ENCODE measurements around the gene C1QL2. TPM values are rescaled to one million over a fixed set of nuclear protein-coding genes. Genes with fewer than 3 reads are reported as not detected.
A peak's percentile ranks its signal among the peaks of the same experiment; 100 is the strongest.

The C1QL2 gene
- total RNA-seq, 1 donor from 2014 or later, result not detected

GRCh38 chr2:119179991-119180390 is 21.4 kb upstream of the C1QL2 start:
- no peak for DNase-seq (ENCODE audit: low read depth in 2 of 2)

GRCh38 chr2:119179202-119179601 is 20.7 kb upstream of the C1QL2 start:
- DNase-seq (ENCODE audit: low read depth in 2 of 2), result no peak

- no peak for DNase-seq (ENCODE audit: low read depth in 2 of 2)
Observed at GRCh38 chr2:119178776-119179175, 20.2 kb upstream of the C1QL2 start.

DNA sequence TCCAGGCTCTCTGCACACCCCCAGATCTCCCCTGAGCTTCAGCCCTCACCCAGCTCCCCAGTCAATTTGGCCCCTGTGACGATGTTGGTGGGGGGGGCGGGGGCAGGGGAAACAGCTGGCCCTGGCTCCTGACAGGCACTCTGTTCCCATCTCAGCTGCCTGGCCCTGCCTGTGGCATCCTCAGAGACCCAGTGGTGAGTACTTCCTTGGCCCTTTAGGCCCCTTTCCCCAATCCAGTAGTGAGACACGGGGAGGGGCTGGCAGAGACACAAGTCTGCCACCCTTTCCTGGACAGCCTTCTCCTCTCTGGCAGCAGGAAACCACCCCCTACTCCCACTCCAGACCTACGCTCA is 19.3 kb upstream of the C1QL2 start:
- DNase-seq (ENCODE audit: low read depth in 2 of 2), result no peak

GRCh38 chr2:119177171-119177837 is 18.8 kb upstream of the C1QL2 start:
- no peak for DNase-seq (ENCODE audit: low read depth in 2 of 2)

- no peak for DNase-seq (ENCODE audit: low read depth in 2 of 2)
Observed at GRCh38 chr2:119175517-119175916, 17.0 kb upstream of the C1QL2 start.

DNA sequence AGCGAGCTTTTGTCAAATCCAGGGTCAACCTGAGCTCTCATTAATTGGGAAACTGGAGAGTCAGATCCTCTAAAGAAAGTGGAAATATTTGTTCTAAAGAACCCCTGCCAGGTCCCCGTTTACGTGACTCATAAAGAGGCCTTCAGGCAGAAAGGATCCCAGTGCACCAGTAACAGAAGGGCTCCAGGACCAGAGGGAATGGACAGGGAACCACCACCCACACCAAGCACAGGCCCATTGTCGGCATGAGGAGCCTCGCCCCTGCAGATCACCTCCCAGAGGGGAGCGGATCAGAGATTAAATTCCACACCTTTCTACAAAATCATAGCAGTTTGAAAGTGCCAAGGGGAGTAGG is 16.4 kb upstream of the C1QL2 start:
- no peak for DNase-seq (ENCODE audit: low read depth in 2 of 2)

- DNase-seq (ENCODE audit: low read depth in 2 of 2), result peak; percentile 48 to 68
Observed at GRCh38 chr2:119174216-119174992, 15.9 kb upstream of the C1QL2 start.

DNA sequence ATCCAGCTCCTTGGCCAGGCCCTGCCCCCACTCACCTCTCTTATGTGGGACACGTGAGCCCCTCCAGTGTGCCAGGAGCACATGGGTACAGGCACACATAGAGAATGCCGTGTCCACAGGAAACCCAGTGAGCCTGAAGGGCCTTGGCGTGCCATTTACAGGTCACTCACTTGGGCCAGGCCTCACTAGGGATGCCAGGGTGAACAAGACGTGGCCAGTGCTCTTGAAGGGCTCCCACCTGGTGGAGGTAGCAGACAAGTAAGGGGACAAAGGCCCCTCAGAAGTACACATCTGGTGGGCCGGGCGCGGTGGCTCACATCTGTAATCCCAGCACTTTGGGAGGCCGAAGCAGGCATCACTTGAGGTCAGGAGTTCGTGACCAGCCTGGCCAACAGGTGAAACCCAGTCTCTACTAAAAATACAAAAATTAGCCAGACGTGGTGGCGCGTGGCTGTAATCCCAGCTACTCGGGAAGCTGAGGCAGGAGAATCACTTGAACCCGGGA is 15.1 kb upstream of the C1QL2 start:
- no peak for DNase-seq (ENCODE audit: low read depth in 2 of 2)

DNA sequence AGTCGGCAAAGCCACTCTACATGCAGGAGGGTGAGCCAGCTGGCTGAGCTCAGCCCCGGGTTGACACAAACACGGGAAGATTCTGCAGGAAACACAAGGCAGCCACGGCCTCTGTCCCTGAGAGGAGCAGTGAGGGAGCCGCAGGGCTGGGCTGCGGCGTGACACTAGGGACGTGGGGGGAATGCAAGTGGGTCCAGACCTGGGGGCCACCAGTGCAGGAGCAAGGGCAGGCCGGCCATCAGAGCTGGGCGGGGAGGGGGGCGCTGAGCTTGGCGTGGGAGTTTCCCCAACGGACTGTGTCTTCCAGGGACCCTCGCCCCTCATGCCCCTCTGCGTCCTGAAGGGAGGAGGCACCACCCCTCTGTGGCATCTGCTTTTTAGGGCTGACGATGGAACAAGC is 12.0 kb upstream of the C1QL2 start:
- DNase-seq (ENCODE audit: low read depth in 2 of 2), result no peak

DNA sequence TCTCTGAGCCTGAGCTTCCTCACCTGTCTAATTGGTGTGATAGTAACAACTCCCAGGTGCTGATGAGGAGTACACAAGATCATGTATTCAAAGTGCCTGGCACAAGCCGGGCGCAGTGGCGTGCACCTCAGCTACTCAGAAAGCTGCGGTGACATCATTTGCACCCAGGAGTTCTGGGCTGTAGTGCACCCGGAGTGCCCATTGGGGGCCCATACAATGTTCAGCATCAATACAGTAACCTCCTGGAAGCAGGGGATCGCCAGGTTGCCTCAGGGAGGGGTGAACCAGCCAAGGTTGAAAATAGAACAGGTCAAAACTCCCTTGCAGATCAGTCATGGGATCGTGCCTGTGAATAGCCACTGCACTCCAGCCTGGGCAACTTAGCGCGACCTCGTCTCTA is 11.2 kb upstream of the C1QL2 start:
- no peak for DNase-seq (ENCODE audit: low read depth in 2 of 2)

DNA sequence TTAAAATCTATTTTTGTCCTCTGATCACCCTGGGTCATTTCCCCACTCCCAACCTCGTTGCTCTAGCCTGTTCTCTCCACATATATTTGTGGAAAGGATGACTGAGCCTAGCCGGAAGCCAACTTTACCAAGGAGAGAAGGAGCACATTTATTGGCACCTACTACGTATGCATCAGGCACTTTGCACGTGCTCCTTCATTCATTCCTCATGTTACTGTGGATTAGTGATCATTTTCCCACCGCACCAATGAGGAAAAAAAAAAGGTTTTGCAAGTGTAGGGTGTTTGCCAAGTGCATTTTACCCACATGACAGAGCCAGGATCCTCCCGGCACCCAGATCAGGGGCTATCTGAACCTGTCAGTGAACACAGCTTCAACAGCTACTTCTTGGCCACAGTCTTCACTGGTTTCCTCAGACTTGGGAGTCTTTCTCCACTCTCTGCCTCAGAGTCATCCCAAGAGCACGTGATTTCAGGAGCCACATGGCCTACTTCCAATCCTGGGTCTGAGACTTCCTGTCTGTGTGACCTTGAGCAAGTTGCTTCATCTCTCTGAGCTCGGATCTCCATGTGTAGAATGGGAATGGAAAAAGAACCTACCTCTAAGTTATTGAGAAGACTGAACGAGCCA is 1.9 kb upstream of the C1QL2 start:
- no peak for DNase-seq (ENCODE audit: low read depth in 2 of 2)

DNA sequence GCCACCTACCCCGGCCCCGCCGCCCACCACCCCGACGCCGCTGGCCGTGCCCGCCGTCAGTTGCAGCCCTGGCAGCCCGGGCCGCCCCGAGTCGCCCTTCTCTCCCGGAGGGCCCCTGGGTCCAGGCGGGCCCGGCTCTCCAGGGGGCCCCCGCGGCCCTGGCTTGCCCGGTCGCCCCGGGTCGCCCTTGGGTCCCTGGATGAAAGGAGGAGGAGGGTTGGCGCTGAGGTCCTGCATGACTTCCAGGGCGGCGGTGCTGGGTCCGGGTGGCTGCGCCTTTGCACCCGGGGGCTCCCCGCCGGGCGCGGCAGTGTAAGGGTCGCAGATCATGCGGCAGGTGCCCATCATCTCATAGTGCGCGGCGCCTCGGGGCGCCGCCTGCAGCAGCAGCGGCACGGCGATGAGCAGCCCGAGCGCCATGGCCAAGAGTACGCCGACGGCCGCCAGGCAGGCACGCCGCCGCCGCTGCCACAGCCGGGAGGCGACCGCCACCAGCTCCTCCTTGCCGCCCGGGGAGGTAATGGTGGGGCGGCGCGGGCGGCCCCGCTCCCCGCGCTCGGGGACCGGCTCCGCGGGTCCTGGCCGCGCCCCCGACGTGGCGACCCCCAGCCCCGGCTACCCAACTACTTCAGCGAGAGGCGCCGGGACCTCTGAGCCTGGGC is 570 bp downstream of the C1QL2 start:
- DNase-seq (ENCODE audit: low read depth in 2 of 2), result no peak

DNA sequence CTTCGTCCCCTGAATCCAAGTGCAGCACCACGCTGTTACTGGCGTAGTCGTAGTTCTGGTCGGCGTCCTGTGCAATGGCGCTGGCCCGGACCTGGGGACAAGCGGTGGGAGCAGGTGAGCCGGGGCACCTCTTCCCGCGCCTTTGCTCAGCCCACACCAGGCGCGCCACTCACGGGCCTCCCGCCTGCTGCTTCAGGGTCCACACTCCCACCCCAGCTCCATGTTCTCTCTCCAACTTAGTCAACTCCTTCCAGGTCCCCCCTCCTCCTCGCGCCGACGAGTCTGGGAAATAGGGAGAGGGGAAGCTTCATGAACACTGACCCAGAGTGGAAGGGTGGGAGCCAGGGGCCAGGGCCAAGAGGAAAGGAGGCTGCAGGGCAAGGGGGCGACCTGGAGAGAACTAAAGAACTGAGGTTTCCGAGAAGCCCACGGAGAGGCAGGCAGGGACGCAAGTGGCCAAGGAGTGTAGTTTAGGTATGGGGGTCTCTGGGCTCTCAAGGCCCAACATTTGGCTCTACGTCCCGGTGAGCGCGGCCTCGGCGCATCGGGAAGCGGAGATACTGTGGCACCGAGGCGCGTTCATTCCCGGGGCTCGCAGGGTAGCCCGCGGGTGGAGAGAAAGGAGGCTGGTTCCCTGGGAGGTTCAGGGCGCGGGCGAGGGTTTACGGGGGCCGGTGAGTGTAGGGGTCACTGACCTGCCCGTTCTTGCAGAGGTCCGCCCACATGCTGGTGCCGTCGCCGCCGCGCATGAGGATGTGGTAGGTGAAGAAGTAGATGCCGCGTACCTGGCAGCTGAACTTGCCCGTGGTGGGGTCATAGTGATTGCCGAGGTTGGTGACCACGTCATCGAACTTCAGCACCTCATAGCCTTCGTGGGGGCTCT is 1.4 kb downstream of the C1QL2 start:
- DNase-seq (ENCODE audit: low read depth in 2 of 2), result no peak

DNA sequence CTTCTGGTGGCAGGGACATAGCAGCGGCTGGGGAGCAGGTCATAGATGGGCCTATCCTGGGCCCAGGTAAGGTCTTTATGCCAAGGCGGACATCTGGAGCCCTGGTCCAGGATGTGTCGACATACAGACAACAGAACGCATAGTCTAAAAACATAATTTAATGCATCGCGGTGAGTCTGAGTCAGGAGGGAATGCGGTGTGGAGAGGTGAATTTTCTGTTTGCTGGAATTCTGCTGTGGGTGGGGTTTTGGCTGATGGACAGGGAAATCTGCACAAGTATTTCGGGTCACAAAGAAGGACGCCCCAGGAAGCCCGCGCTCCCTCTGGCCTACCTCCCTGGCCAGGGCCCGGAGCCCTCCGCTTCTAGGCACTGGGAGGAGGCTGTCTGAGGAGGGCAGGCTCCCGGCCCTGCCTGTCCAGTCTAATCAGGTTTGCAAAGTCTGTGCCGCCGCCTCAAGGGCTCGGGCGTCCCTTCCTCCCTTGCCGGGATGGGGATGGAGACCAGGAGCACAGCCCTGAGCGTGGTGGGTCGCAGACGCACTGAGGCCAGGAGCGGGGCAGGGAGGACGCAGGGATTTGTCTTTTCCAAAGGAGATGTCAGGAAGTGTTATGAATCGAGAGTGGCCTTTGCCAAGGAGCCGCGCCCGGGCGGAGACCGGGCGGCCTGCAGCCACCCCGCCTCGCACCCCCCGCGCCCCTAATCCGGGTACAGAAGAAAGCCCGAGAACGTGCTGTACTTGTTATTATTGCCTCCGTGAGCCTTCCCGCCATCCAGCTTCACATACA is 2.3 kb downstream of the C1QL2 start:
- DNase-seq (ENCODE audit: low read depth in 2 of 2), result no peak

DNA sequence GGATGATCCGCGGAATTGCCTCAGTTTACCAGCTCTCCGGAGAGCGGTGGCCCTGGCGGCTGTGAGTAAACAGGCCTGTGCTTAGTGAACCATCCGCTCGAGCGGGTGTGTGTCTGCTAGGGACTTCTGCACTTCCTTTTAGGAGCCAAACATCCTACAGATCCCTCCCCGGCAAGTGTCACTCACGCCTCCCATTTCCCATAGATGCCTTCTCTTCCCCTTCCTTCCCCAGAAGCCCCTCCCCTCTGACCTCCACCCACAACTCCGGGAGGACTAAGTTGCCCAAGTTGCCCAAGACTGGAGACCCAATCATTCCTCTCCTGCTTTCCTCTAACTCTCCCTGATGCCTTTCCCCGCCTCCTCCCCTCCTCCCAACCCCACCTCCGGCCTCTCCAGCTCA is 2.9 kb downstream of the C1QL2 start:
- DNase-seq (ENCODE audit: low read depth in 2 of 2), result no peak

DNA sequence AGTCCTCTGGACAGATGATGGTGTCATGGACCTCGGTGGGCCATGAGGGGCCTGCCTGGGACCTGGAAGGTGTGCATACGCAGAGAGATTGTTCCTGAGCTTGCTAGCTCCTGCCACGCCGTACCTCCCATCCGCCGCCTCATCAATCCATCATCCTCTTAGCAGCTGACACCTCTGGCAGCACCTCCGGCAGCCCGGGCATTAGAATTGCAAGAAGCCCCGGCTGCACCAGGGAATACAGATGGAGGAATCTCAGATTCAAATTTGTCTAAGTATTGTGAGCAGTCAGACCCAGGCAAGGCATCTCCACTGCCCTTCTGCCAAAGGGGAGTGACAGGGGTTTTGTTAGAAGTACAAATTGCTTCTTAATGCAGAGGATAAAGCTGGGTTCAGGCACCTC is 4.5 kb downstream of the C1QL2 start:
- DNase-seq (ENCODE audit: low read depth in 2 of 2), result no peak

GRCh38 chr2:119149611-119150010 is 8.9 kb downstream of the C1QL2 start:
- DNase-seq (ENCODE audit: low read depth in 2 of 2), result no peak

- DNase-seq (ENCODE audit: low read depth in 2 of 2), result no peak
Observed at GRCh38 chr2:119147776-119148715, 10.5 kb downstream of the C1QL2 start.

Measured in lung microvascular endothelial cell (primary cell).